ENCODE data around the gene ELL. TPM values are rescaled to one million over a fixed set of nuclear protein-coding genes. Genes with fewer than 3 reads are reported as not detected.
"Not testable (repeated sequence)": the region's sequence is repeated elsewhere in the genome, so short reads cannot be mapped to it uniquely, and the experiment has no call there.

Gene ELL
- total RNA-seq (2014; rRNA removed; shearing (Covaris generic)) = 4.9 and 5.8 TPM in 2 replicates

- no peak for DNase-seq (ENCODE audit: low spot score)
These were observed at the start of gene ELL for GRCh38 chr19:18521692-18522123. Gene ELL (minus strand): TSS chr19:18522070. CDS start chr19:18522055, 15 bp downstream.

- no peak for DNase-seq (ENCODE audit: low spot score)
These were observed 46.5 kb upstream of the ELL start for GRCh38 chr19:18568367-18568766.

- no peak for DNase-seq (ENCODE audit: low spot score)
These were observed 45.1 kb upstream of the ELL start for GRCh38 chr19:18566953-18567352.

GRCh38 chr19:18562086-18562485 lies 40.2 kb upstream of the ELL start:
- DNase-seq (ENCODE audit: low spot score) = no peak

- DNase-seq (ENCODE audit: low spot score) = no peak
These were observed 37.8 kb upstream of the ELL start for GRCh38 chr19:18559685-18560084.

- no peak for DNase-seq (ENCODE audit: low spot score)
These were observed 36.7 kb upstream of the ELL start for GRCh38 chr19:18558604-18559003.

GRCh38 chr19:18558202-18558555 lies 36.3 kb upstream of the ELL start:
- DNase-seq (ENCODE audit: low spot score) = no peak

- DNase-seq (ENCODE audit: low spot score) = peak; percentile 99
These were observed 35.7 kb upstream of the ELL start, which contains the start of gene KXD1 for GRCh38 chr19:18557411-18558201. Gene KXD1 (plus strand): TSS chr19:18557870. CDS start chr19:18562057, 4,187 bp downstream.

GRCh38 chr19:18551631-18552030 lies 29.8 kb upstream of the ELL start:
- no peak for DNase-seq (ENCODE audit: low spot score)

- DNase-seq (ENCODE audit: low spot score) = peak; percentile 56
These were observed 22.1 kb upstream of the ELL start for GRCh38 chr19:18543814-18544475.

- peak; percentile 87 for DNase-seq (ENCODE audit: low spot score)
These were observed 21.3 kb upstream of the ELL start, which contains the start of gene FKBP8 for GRCh38 chr19:18542941-18543813. Gene FKBP8 (minus strand): TSS chr19:18543573. CDS start chr19:18541970, 1,603 bp downstream.

GRCh38 chr19:18541992-18542940 lies 20.4 kb upstream of the ELL start:
- no peak for DNase-seq (ENCODE audit: low spot score)

GRCh38 chr19:18541258-18541991 lies 19.6 kb upstream of the ELL start:
- no peak for DNase-seq (ENCODE audit: low spot score)

- not testable (repeated sequence) for DNase-seq (ENCODE audit: low spot score)
These were observed 18.3 kb upstream of the ELL start for GRCh38 chr19:18540200-18540599.

GRCh38 chr19:18539372-18539771 lies 17.5 kb upstream of the ELL start:
- no peak for DNase-seq (ENCODE audit: low spot score)

GRCh38 chr19:18538115-18538514 lies 16.2 kb upstream of the ELL start:
- DNase-seq (ENCODE audit: low spot score) = no peak

GRCh38 chr19:18537431-18537830 lies 15.6 kb upstream of the ELL start:
- DNase-seq (ENCODE audit: low spot score) = no peak

- DNase-seq (ENCODE audit: low spot score) = no peak
These were observed 14.6 kb upstream of the ELL start for GRCh38 chr19:18536475-18536874.

GRCh38 chr19:18533058-18533457 lies 11.2 kb upstream of the ELL start:
- DNase-seq (ENCODE audit: low spot score) = no peak
